Suppressor macrophage treated with lipopolysaccharide for 1 hour (primary cell): ENCODE results near the gene ATF6.

Experiments used
- DNase-seq, 3 donors: peaks; one replicate each; pipeline ENCODE4 v3.0.0-alpha.2; 2020 to 2022

The ATF6 gene

GRCh38 chr1:161838885-161839284, 72.8 kb downstream of the ATF6 start:
- DNase-seq: no peak

GRCh38 chr1:161839591-161839990, 73.5 kb downstream of the ATF6 start:
- DNase-seq: no peak

DNA sequence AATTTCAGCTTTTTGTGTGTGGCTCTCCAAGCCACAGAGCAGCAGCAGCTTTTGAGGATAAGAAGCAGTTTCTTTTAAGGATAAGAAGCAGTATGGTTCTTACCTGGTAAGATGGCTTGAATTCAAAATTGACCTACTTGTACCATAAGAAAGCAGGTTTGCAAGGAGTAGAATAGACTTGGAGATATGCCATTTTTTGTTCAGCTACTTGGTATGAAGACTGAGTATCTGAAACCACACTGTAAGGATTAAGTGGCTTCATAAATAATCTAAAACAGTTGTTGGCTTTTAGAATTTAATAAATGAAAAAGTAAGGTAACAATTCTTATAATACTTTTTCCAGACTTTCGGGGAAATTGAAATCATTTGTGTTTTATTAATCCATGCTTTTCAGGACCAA, 74.2 kb downstream of the ATF6 start:
- DNase-seq: no peak

DNA sequence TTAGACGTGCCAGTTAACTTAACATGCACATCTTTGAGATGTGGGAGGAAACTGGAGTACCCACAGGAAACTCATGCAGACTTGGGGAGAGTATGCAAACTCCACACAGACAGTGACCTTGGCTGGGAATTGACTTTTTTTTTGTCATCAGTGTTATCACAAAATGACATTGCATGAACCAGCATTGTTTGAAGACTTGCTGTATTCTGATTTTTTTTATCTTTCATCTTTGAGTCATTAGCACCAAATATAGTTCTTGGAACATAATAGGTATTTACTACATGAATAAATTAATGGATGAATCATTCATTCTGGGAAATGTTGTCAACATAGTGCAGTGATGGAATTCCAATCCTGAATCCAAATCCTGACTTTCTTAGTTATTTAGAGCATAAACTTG, 77.0 kb downstream of the ATF6 start:
- no peak for DNase-seq

DNA sequence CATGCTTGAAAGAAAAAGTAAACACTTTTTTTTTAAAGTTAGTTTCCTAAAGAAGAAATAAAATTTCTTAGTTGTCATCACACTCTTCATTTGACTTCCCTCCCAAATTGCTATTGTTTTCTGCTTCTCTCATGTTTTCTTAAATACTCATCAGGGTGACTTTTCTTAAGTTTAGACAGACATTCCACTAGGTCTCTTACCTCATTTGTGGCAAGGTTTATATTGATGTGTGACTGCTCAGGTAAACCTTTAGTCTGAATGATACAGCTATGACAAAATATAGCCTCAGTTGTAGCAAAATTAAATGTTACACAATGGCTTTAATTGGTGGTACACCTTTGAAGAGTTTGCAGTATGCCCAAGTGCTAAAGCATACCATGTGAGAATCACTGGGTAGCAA, 78.6 kb downstream of the ATF6 start:
- no peak for DNase-seq

- DNase-seq: no peak
These were observed 82.6 kb downstream of the ATF6 start for GRCh38 chr1:161848676-161849075.

DNA sequence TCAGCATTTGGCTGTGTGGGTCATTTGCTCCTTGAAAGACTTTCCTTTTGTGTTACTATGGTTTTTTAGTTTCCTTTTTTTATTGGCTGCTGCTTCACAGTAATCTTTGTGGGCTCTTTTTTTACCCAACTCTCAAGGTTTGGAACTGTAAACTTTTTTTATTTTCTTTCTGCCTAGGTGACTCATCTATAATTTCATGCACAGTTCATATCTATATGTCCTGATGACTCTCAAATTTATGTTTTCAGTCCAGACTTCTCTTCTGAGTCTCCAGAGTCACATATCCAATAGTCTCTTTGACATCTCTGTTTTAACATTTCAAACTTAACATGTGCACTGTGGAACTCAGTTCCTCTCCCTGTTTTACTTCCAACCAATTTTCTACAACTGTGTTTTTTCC, 83.4 kb downstream of the ATF6 start:
- no peak for DNase-seq

GRCh38 chr1:161855260-161855659, 89.1 kb downstream of the ATF6 start:
- no peak for DNase-seq

DNA sequence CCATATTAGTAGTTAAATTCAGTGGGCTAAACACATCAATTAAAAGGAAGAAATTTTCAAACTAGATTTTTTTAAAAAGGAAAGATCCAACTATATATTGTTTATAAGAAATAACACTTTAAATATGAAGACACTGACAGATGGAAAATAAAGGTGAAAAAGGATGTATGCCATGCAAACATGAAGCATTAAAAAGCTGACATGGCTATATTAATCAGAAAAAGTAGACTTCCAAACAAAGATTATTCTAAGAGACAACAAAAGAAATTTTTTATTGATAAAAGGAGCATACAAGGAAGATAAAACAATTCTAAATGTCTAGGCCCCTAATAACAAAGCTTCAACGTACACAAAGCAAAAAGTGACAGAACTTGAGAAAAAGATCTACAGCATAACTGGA, 92.2 kb downstream of the ATF6 start:
- DNase-seq: no peak

GRCh38 chr1:161863549-161863948, 97.4 kb downstream of the ATF6 start:
- DNase-seq: no peak

GRCh38 chr1:161864577-161864976, 98.5 kb downstream of the ATF6 start:
- no peak for DNase-seq

DNA sequence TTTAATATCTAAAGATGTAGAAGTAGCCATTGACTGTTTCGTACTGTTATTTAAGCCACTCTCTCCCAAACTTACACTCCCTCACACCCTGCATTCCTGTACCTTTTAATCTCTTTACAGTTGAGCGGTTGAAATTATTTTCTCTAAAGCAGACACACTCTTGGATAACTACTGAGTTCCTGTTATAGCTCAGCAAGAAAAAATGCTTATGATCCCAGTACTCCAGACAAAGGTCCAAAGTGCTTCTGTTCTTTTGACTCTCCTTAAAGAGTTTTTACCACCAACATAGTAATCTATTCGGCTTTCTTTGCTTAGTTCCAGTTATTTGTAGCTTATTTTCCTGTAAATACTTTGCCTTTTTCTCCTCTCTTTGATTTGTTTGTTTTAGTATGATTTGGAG, 100.1 kb downstream of the ATF6 start:
- no peak for DNase-seq

DNA sequence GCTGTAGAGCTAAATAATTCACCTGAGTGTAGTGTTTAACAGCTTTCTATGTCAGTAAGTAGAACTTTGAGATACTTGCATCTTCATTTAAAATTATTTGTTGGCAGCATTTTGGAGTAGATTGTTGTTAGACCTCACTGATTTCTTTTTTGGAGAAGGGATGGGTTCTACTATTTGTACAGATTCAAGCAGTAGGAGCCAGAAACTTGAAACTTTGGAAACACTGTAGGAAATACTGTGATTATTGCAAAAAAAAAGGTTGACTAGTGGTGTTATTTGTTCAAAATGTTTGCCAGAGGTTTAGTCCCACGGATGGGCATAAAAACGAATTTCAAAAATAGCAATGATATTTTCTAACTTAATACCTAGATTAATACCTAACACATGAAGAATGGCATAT, 102.7 kb downstream of the ATF6 start:
- no peak for DNase-seq

DNA sequence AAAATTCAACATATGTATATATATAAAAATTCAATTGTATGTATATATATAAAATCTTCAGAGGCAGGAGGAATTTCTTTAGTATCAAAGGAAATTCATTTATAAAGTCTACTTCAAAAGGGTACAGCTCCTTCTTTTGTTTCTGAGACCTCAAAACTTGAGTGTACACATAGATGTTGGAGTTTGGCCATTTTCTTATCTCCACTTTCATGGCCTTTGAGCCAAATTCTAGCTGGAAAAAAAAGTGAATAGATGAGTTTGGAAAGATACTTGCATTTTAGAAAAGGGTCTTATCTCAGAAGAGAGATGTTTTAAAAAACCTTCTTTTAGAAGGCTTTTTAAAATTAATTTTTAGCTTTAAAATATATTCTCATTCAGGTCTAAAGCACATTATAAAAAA, 103.2 kb downstream of the ATF6 start:
- no peak for DNase-seq

DNA sequence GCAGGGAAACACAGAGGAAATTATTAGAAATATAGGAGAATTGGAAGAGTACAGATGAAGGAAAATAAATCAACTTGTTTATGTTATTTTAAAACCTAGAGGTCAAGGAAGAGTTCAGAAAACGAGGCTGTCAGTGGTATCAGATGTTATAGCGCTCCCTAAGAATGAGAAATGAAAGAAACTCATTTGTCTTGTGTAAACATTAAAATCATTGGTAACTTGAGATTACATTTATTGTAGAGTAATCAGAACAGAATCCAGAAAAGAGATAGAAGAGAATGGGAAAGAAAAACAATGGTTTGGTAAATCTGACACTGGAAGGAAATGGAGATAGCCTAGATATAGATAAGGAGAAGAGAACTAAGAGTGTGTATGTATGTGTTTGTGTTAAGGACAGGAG, 106.4 kb downstream of the ATF6 start:
- no peak for DNase-seq

DNA sequence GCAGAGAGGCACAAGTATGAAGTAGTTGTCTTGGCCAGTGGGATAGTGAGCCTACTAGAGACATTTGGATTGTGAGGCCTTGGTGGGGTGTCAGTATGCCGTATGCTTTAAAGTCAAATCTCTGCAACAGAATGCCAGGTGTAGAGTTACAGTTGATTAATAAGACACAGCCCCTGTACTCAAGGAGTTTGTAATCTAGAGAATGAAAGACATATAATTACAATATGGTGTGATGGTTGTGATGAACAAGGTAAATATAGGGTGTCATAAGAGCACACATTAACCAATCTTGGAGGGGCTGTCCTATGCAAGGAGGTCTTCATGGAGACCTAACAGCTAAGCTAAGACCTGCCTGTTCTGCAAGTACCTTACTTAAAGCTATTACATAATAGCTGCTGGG, 113.1 kb downstream of the ATF6 start:
- DNase-seq: no peak

DNA sequence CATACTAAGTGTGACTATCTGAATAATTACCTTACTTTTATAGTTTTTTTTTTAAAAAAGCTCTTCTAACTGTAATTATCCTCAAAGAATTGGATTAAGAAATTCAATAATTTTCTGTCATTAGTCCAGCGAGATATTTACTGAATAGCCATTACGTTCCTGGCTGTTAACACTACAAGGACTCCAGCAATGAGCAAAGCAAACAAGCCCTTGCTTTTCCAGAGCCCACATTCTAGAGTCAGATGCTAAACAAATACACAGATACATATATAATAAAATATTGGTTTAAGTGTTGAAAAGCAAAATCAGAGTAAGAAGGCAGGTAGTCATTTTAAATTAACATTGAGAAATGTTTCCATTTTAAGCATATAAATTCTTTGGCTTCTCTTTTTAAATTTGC, 118.4 kb downstream of the ATF6 start:
- no peak for DNase-seq

DNA sequence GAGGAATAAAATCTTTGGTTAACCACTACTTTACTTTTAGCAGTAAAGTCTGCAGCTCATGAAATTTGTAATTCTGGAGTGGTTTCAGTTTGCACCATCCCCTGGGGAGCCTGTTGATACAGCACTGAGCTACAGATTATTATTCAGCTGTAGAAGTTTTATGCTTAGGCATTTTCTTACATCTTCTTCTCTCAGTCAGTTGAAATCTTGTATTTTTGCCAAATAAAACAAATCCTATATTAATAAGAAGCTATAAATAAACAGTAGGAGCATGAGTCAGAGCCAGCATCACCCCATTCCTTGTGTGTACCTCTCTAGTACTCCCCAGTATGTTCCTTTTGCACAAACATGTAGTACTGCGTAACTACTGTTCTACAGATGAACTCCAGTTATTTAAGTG, 118.9 kb downstream of the ATF6 start:
- DNase-seq: no peak

- DNase-seq: no peak
These were observed 119.6 kb downstream of the ATF6 start for GRCh38 chr1:161885759-161886158.

DNA sequence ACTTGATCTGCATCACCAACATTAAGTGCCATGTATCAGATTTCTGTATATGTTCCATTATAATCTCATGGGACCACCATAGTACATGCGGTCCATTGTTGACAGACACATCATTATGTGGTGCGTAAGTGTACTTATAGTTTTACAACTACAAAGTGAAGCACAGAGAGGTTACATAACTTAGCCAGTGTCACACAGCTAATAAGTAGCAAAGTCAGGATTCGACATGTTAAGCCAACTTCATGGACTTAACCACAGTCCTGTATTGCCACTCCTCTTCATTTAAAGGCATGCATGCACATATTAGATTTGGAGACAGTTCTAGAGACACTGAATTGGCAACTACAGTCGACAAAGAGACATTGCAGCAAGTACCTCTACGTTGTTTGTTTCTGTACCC, 120.5 kb downstream of the ATF6 start:
- DNase-seq: no peak

DNA sequence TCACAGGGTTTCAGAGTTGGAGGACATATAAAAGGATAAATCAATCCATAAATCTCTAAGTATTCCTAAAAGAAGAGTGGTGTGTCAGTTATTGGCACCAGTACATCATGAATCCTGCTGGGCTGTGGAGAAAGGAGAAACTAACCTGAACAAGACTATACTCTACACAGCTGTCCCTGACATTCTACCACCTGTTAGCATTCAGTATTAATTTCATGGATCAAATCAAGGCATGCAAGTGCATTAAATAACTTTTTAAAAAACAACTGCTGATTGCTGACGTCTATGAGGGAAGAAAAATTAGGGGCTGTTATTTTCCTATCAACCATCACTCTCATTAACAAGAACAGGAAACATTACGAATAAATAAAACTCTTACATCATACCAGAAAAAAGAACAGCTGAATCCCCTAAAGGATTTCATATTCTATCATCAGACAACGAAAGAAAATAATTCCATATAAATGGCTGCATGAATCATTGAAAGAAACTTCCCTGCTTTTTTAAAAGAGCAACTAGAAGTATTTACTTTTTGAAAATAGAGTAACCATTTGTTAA, 121.7 kb downstream of the ATF6 start:
- no peak for DNase-seq

GRCh38 chr1:161890574-161890973, 124.5 kb downstream of the ATF6 start:
- no peak for DNase-seq

DNA sequence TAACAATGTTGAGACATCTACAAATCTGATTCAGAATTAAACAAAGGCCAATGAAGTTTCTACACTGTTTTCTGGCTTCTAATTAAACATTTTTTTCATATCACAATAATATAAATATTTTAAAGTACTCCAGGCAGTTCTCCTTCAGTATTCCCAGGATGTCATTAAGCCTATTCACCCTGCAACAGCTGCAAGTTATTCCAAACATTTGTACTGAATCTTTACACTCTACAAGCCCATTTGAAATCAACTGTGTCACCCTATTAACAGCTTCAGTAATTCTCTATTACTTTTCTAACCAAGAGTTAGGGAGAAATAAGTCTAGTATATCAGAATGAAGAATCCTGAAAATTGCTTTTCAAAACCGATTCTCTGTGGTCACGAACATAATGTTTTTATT, 133.0 kb downstream of the ATF6 start:
- DNase-seq: no peak

- no peak for DNase-seq
These were observed 134.0 kb downstream of the ATF6 start for GRCh38 chr1:161900160-161900559.

GRCh38 chr1:161902182-161902581, 136.1 kb downstream of the ATF6 start:
- no peak for DNase-seq
